HCT116 (cell line): Measurements from ENCODE around the gene PLB1. TPM values are rescaled to one million over a fixed set of nuclear protein-coding genes. Genes with fewer than 3 reads are reported as not detected.

ENCODE experiments used
- ATAC-seq: fragments of 200-7000 bp; cut with Tn5 transposase; 2 replicates; pipeline ENCODE4 v1.9.1; 2020; ENCODE audit warnings: mild to moderate bottlenecking, moderate library complexity
- BruUV-seq: library from RNA; stranded (reverse); fragments of 400-500 nt; replicated peaks from 2 replicates; lab custom pipeline; 2021; lab: Mats Ljungman, UMichigan
- CTCF ChIA-PET: fragments of 300-600 bp; sonication (Branson Sonifier 250); formaldehyde crosslinking; loops from one replicate; lab custom pipeline; 2021; ENCODE audit warnings: antibody characterized with exemption; lab: Charles Lee
- POLR2A ChIA-PET: fragments of 300-600, 350-600 bp; sonication (Branson Sonifier 250); formaldehyde crosslinking; loops from one replicate; lab custom pipeline; 2021; ENCODE audit warnings: antibody characterized with exemption; lab: Charles Lee
- RAD21 ChIA-PET, 2 experiments: fragments of 300-600 bp; sonication (Branson Sonifier 250); formaldehyde crosslinking; loops; one replicate each; lab custom pipeline; 2023; ENCODE audit warnings: low total read pairs in 2 of 2; ENCODE audit not compliant: uncharacterized antibody in 2 of 2, unreplicated experiment in 2 of 2, low non-redundant PET in 1 of 2; lab: Charles Lee
- DNase-seq: peaks from one replicate; pipeline ENCODE4 v3.0.0-alpha.2; 2010; ENCODE audit warnings: low read depth, low spot score
- H2AFZ ChIP-seq: fragments of 200-600 bp; shearing (Covaris generic), sonication (generic); 2 replicates; pipeline ENCODE4 v1.6.1; 2017; ENCODE audit warnings: low read depth, mixed run types, mixed read lengths, antibody characterized with exemption, low read length; ENCODE audit not compliant: poor library complexity, severe bottlenecking
- H3K27ac ChIP-seq: 2 replicates; pipeline ENCODE4 v1.5.1; 2012; ENCODE audit warnings: low read depth, low read length
- H3K27me3 ChIP-seq: fragments of 200-600 bp; sonication (generic); 2 replicates; pipeline ENCODE4 v1.6.1; 2016; ENCODE audit warnings: mixed run types, low read length, mixed read lengths; ENCODE audit not compliant: insufficient read depth
- H3K36me3 ChIP-seq, 2 experiments: fragments of 200-500 bp in 1 of 2; fragments of 200-600 bp in 1 of 2; sonication (Bioruptor generic) in 1 of 2; sonication (generic) in 1 of 2; 2 replicates each; pipeline versions ENCODE4 v1.5.1 to v1.6.1; 2014 to 2016; ENCODE audit warnings: low read length in 2 of 2, inconsistent platforms in 1 of 2, mixed read lengths in 1 of 2, mixed run types in 1 of 2; ENCODE audit not compliant: insufficient read depth in 2 of 2, control insufficient read depth in 1 of 2
- H3K4me1 ChIP-seq, 2 experiments: fragments of 200-600 bp in 1 of 2; sonication (generic) in 1 of 2; 2 replicates each; pipeline versions ENCODE4 v1.5.1 to v1.6.1; 2012 to 2017; ENCODE audit warnings: low read length in 2 of 2, inconsistent platforms in 1 of 2, mild to moderate bottlenecking in 1 of 2, mixed read lengths in 1 of 2, mixed run types in 1 of 2, moderate library complexity in 1 of 2; ENCODE audit not compliant: insufficient read depth in 2 of 2, control insufficient read depth in 1 of 2
- H3K4me2 ChIP-seq: fragments of 200-600 bp; sonication (generic); 2 replicates; pipeline ENCODE4 v1.6.1; 2017; ENCODE audit warnings: mixed run types, low read length, mixed read lengths
- H3K4me3 ChIP-seq, 2 experiments: fragments of 200-600 bp in 1 of 2; sonication (generic) in 1 of 2; replicated peaks in 1 of 2; 2 replicates each; pipeline ENCODE4 v1.5.1; 2011 to 2016; ENCODE audit warnings: low read length in 2 of 2, control low read depth in 1 of 2, low read depth in 1 of 2, mild to moderate bottlenecking in 1 of 2, mixed read lengths in 1 of 2, mixed run types in 1 of 2
- H3K79me2 ChIP-seq: fragments of 200-600 bp; sonication (generic); 2 replicates; pipeline ENCODE4 v1.6.1; 2017; ENCODE audit warnings: mild to moderate bottlenecking, mixed run types, low read length, moderate library complexity, mixed read lengths; ENCODE audit not compliant: insufficient read depth
- H3K9ac ChIP-seq: fragments of 200-600 bp; sonication (generic); 2 replicates; pipeline ENCODE4 v1.6.1; 2016; ENCODE audit warnings: low read length, mixed read lengths
- H3K9me2 ChIP-seq: fragments of 200-600 bp; sonication (generic), shearing (Covaris generic); 2 replicates; pipeline ENCODE4 v1.6.1; 2017; ENCODE audit warnings: mixed run types, mild to moderate bottlenecking, moderate library complexity; ENCODE audit not compliant: insufficient read depth
- H3K9me3 ChIP-seq, 2 experiments: fragments of 200-500 bp in 1 of 2; fragments of 200-600 bp in 1 of 2; sonication (Bioruptor generic) in 1 of 2; sonication (generic) in 1 of 2; 2 replicates each; pipeline ENCODE4 v1.6.1; 2014 to 2017; ENCODE audit warnings: low read length in 2 of 2, mixed read lengths in 2 of 2, inconsistent platforms in 1 of 2, low read depth in 1 of 2, mild to moderate bottlenecking in 1 of 2, mixed run types in 1 of 2, moderate library complexity in 1 of 2; ENCODE audit not compliant: control insufficient read depth in 1 of 2, insufficient read depth in 1 of 2
- H4K20me1 ChIP-seq: fragments of 200-600 bp; sonication (generic), shearing (Covaris generic); 2 replicates; pipeline ENCODE4 v1.6.1; 2017; ENCODE audit warnings: mixed run types, mild to moderate bottlenecking, moderate library complexity; ENCODE audit not compliant: insufficient read depth
- CBX3 ChIP-seq: IDR thresholded peaks from 2 replicates; pipeline ENCODE4 v1.6.1; 2012; ENCODE audit warnings: low read depth
- EGR1 ChIP-seq: IDR thresholded peaks from 2 replicates; pipeline ENCODE4 v1.6.1; 2012; ENCODE audit warnings: low read depth
- ELF1 ChIP-seq: IDR thresholded peaks from 2 replicates; pipeline ENCODE4 v1.6.1; 2012; ENCODE audit warnings: low read depth, borderline replicate concordance
- EZH2phosphoT487 ChIP-seq: fragments of 200-600 bp; IDR thresholded peaks from 2 replicates; pipeline ENCODE4 v1.6.1; 2018; ENCODE audit warnings: antibody characterized with exemption, borderline replicate concordance
- FOSL1 ChIP-seq: IDR thresholded peaks from 2 replicates; pipeline ENCODE4 v1.6.1; 2012; ENCODE audit warnings: low read depth
- MAX ChIP-seq: IDR thresholded peaks from 2 replicates; pipeline ENCODE4 v1.6.1; 2012
- POLR2A ChIP-seq: IDR thresholded peaks from 2 replicates; pipeline ENCODE4 v1.7.0; 2011; ENCODE audit warnings: borderline replicate concordance; ENCODE audit not compliant: insufficient read depth, insufficient read length; ENCODE audit errors: extremely low read depth
- RAD21 ChIP-seq: IDR thresholded peaks from 2 replicates; pipeline ENCODE4 v1.6.1; 2012; ENCODE audit warnings: low read depth, mild to moderate bottlenecking
- SIN3A ChIP-seq: IDR thresholded peaks from 2 replicates; pipeline ENCODE4 v1.6.1; 2012; ENCODE audit warnings: low read depth
- SP1 ChIP-seq: IDR thresholded peaks from 2 replicates; pipeline ENCODE4 v1.6.1; 2012; ENCODE audit warnings: low read depth
- YY1 ChIP-seq: IDR thresholded peaks from 2 replicates; pipeline ENCODE4 v1.6.1; 2011; ENCODE audit warnings: low read length, low read depth, moderate library complexity, mild to moderate bottlenecking; ENCODE audit not compliant: insufficient replicate concordance; ENCODE audit errors: extremely low read depth
- intact Hi-C: fragments of 100-400 bp; cut with micrococcal nuclease; formaldehyde crosslinking; loops from 2 replicates; pipeline ENCODE4 v1.10.0; 2022
- total RNA-seq: library from RNA; stranded (reverse); gene quantifications from one replicate; pipeline ENCODE4 v1.2.1, GENCODE V29; 2021; ENCODE audit not compliant: unreplicated experiment
- TF ChIP-seq, protein P1 (sequence below): IDR thresholded peaks from 2 replicates; pipeline ENCODE4 v1.6.1; 2012; ENCODE audit warnings: low read depth
- TF ChIP-seq, protein P2 (sequence below): IDR thresholded peaks from 2 replicates; pipeline ENCODE4 v1.6.1; 2012

The PLB1 gene
- total RNA-seq, 1 experiment from 2014 or later: 0.49 TPM

DNA sequence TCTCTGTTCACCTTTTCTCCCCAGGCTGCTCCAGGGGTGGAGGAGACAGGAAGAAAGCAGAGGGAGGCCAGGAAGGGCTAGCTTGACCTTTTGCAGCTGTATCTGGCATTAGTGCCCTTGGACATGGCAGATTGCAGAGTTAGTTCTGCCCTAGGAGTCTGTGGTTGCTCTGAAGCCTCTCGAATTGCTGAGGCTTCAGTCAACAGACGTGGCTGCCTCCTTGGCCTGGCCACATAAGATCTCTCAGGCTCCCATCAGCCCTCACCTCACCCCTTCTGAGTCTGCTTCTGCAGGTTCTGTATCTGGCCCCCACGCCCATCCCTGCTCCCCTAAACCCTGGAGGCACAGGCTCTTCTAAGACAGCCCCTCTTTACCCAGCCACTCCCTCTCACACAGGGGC, 18.2 kb upstream of the PLB1 start:
- ChIA-PET RAD21 (no interaction called here), CTCF (no interaction called here), POLR2A (no interaction called here)
- H3K4me1 ChIP-seq: no peaks in the 10 kb centered on the region
- intact Hi-C loops: no loop called here
- no peaks in the 10 kb centered on the region for H3K36me3 ChIP-seq
- no peak for TF ChIP-seq SP1
- TF ChIP-seq YY1: no peak
- TF ChIP-seq, protein P1, sequence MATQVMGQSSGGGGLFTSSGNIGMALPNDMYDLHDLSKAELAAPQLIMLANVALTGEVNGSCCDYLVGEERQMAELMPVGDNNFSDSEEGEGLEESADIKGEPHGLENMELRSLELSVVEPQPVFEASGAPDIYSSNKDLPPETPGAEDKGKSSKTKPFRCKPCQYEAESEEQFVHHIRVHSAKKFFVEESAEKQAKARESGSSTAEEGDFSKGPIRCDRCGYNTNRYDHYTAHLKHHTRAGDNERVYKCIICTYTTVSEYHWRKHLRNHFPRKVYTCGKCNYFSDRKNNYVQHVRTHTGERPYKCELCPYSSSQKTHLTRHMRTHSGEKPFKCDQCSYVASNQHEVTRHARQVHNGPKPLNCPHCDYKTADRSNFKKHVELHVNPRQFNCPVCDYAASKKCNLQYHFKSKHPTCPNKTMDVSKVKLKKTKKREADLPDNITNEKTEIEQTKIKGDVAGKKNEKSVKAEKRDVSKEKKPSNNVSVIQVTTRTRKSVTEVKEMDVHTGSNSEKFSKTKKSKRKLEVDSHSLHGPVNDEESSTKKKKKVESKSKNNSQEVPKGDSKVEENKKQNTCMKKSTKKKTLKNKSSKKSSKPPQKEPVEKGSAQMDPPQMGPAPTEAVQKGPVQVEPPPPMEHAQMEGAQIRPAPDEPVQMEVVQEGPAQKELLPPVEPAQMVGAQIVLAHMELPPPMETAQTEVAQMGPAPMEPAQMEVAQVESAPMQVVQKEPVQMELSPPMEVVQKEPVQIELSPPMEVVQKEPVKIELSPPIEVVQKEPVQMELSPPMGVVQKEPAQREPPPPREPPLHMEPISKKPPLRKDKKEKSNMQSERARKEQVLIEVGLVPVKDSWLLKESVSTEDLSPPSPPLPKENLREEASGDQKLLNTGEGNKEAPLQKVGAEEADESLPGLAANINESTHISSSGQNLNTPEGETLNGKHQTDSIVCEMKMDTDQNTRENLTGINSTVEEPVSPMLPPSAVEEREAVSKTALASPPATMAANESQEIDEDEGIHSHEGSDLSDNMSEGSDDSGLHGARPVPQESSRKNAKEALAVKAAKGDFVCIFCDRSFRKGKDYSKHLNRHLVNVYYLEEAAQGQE: no peak
- no peaks in the 10 kb centered on the region for H3K9me2 ChIP-seq
- no peak for DNase-seq
- H3K27ac ChIP-seq: no peak overlapping the region
- no peaks in the 10 kb centered on the region for H3K27me3 ChIP-seq
- BruUV-seq: no TSS peak
- no peak overlapping the region for H3K4me2 ChIP-seq
- no peak overlapping the region for H3K4me3 ChIP-seq
- H2AFZ ChIP-seq: no peak overlapping the region
- no peaks in the 10 kb centered on the region for H3K79me2 ChIP-seq
- H3K9ac ChIP-seq: no peak overlapping the region
- ATAC-seq: no peak
- no peaks in the 10 kb centered on the region for H4K20me1 ChIP-seq
- no peaks in the 10 kb centered on the region for H3K9me3 ChIP-seq

DNA sequence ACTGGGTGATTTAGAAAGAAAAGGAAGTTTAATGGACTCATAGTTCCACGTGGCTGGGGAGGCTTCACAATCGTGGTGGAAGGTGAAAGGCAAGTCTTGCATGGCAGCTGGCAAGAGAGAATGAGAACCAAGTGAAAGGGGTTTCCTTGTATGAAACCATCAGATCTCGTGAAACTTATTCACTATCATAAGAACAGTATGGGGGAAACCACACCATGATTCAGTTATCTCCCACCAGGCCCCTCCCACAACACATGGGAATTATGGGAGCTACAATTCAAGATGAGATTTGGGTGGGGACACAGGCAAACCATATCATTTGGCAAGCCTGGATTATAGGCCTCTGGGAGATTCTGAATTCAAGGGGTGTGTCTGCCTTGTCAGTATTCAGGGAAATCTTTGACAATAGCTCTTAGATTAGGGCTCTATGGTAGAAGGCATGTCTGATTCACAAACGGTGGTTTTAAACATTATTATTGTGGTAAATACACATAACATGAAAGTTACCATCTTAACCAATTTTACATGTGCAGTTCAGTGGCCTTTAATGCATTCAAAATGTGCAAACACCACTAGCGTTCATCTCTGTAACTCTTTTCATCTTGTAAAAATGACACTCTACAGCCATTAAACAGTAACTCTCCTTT, 15.3 kb upstream of the PLB1 start:
- Histone ChIP-seq H3K4me2 (no peak overlapping the region), H3K36me3 (no peaks in the 10 kb centered on the region), H3K4me3 (no peak overlapping the region), H2AFZ (no peak overlapping the region), H3K9ac (no peak overlapping the region), H3K79me2 (no peaks in the 10 kb centered on the region), H3K27me3 (no peaks in the 10 kb centered on the region), H4K20me1 (no peaks in the 10 kb centered on the region), H3K9me2 (no peaks in the 10 kb centered on the region), H3K4me1 (no peaks in the 10 kb centered on the region), H3K27ac (no peak overlapping the region), H3K9me3 (no peaks in the 10 kb centered on the region)
- CTCF ChIA-PET: no interaction called here
- BruUV-seq: no TSS peak
- no peak for DNase-seq
- no peak for ATAC-seq
- POLR2A ChIA-PET: no interaction called here
- RAD21 ChIA-PET: no interaction called here
- no peak for TF ChIP-seq MAX
- no peak for TF ChIP-seq RAD21
- TF ChIP-seq ELF1: no peak
- TF ChIP-seq POLR2A: no peak
- TF ChIP-seq YY1: no peak
- TF ChIP-seq EGR1: no peak
- no peak for TF ChIP-seq EZH2phosphoT487
- no peak for TF ChIP-seq FOSL1
- TF ChIP-seq, protein P2, sequence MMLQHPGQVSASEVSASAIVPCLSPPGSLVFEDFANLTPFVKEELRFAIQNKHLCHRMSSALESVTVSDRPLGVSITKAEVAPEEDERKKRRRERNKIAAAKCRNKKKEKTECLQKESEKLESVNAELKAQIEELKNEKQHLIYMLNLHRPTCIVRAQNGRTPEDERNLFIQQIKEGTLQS: no peak
- TF ChIP-seq SIN3A: no peak
- TF ChIP-seq CBX3: no peak
- intact Hi-C loops: no loop called here
